ENCODE results near the gene MAP1LC3B.

DNA sequence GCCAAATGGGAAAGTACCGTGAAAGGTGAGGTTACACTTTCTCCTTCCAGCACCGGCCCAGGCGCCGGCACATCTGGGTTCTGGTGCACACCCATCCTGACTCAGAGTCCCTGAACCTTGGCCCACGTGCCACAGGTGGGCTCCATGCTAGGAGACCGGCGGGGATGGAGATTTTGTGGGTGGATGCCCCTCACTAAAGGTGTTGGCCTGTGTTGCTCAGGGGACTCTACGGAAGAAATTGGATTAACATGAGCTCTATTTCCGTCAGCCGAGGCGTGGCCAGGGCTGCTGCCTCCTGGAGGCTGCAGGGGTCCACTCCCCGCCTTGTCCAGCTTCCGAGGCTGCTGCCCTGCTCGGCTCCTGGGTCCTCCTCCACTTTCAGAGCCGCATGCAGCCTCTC lies 39.3 kb upstream of the MAP1LC3B start:
- TF ChIP-seq EZH2 (IDR thresholded peaks at IDR 0.05; ENCODE audit: insufficient read depth, poor library complexity, severe bottlenecking) (no peak), EZH2phosphoT487 (IDR thresholded peaks at IDR 0.05; ENCODE audit: insufficient read depth, low read depth) (no peak)

Measured in GM23248 (cell line).